LNCAP (cell line): Measurements from ENCODE around the gene UBXN7.

Experiments
- TF ChIP-seq, protein P1 (sequence below): fragments of 450-650 bp; IDR thresholded peaks from 2 replicates; pipeline ENCODE4 v1.5.1; 2017; ENCODE audit warnings: mild to moderate bottlenecking

The UBXN7 gene

DNA sequence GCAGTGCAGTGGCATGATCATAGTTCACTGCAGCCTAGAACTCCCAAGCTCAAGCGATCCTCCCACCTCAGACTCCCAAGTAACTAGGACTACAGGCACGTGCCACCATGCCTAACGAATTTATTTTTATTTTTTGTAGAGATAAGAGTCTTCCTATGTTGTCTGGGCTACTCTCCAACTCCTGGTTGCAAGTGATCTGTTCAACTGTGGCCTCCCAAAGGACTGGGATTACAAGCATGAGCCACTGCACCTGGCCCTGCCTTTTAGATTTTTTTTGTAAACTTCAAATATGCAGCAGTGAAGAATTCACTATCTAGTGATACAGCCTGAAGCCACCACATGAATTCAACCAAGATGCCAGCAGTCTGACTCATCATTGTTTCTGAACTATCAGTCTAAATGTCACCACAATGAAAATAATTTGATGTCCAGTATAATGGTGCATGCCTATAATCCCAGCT, 32.7 kb downstream of the UBXN7 start:
- TF ChIP-seq, protein P1, sequence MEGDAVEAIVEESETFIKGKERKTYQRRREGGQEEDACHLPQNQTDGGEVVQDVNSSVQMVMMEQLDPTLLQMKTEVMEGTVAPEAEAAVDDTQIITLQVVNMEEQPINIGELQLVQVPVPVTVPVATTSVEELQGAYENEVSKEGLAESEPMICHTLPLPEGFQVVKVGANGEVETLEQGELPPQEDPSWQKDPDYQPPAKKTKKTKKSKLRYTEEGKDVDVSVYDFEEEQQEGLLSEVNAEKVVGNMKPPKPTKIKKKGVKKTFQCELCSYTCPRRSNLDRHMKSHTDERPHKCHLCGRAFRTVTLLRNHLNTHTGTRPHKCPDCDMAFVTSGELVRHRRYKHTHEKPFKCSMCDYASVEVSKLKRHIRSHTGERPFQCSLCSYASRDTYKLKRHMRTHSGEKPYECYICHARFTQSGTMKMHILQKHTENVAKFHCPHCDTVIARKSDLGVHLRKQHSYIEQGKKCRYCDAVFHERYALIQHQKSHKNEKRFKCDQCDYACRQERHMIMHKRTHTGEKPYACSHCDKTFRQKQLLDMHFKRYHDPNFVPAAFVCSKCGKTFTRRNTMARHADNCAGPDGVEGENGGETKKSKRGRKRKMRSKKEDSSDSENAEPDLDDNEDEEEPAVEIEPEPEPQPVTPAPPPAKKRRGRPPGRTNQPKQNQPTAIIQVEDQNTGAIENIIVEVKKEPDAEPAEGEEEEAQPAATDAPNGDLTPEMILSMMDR: no peak

DNA sequence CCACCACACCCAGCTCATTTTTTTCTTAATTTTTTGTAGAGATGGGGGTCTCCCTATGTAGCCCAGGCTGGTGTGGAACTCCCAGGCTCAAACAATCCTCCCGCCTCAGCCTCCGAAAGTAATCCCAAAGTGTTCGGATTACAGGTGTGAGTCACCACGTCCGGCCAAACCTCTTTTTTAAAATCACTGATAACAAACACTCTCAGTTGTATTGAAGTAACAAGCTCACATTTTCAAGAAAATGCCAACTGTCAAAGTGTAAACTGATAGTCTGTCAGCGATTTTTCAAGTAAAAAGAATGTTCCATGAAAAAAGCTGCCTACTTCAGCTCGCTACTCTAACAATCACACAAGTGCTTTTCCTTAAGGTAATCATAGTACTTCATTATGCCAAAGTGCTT, 33.4 kb downstream of the UBXN7 start:
- TF ChIP-seq, protein P1: no peak

DNA sequence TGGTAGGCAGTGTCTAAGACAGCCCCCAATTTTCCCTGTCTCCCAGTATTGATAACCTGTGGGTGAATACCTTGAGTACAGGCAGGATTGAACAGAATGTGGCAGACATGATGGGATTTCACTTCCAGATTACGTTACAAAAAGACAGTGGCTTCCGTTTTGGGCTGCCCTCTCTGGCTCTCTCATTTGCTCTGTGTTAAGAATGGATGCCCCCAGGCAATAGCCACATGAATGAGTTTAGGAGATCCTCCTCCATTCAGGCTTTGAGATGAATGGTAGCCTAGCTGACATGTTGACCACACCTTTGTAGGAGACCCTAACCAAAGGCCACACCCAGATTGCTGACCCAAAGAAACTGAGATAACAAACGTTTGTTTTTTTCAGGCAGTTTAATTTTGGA, 34.3 kb downstream of the UBXN7 start:
- TF ChIP-seq, protein P1: no peak

DNA sequence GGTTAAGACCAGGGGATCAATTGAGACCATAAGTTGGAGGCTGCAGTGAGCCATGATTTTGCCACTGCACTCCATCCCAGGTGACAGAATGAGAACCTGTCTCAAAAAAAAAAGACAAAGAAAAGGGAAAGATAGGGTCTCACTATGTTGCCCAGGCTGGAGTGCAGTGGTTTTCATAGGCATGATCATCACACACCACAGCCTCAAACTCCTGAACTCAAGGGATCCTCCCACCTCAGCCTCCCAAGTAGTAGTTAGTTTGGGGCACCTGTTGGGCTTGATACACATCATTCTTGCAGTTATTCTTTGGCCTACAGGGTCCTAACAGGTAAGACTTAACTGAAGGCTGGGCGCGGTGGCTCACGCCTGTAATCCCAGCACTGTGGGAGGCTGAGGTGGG, 42.1 kb downstream of the UBXN7 start:
- TF ChIP-seq, protein P1: no peak

DNA sequence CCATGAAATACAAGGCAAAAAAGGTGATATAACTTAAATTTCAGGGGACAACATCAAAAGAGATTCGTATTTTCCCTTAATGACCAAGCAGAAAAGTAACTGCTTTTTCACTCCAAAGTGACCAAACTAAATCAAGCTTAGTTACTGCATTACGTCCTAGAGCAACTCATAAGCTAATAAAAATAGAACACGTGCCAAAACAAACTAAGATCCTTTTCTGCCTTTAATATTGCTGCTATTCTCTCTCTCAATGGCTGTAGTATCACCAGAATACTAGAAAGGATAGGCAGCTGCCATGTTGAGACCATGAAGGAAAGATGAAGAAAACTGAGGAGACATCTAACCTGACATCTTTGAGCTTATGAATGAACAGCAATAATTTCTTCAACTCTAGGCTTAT, 43.3 kb downstream of the UBXN7 start:
- TF ChIP-seq, protein P1: no peak

DNA sequence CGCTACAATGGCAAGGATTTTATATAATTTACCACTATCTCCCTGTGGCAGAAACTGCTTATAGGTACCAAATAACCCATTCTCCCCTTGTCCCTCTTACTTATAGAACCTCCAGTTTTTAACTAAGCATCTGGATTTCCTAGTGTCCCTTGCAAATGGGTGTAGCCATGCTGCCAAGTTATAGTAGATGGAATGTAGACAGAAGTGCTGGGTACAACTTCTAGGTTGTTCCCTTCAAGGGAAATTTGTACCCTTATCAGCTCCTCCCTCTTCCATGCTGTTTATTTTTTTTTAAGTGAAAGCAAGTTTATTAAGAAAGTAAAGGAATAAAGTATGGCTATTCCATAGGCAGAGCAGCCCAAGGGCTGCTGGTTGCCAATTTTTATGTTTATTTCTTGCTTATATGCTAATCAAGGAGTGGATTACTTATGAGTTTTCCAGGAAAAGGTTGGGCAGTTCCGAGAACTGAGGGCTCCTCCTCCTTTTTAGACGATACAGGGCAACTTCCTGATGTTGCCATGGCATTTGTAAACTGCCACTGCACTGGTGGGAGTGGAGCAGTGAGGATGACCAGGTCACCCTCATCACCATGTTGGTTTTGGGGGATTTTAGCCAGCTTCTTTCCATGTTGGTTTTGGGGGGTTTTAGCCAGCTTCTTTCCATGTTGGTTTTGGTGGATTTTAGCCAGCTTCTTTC, 53.9 kb downstream of the UBXN7 start:
- TF ChIP-seq, protein P1: no peak

DNA sequence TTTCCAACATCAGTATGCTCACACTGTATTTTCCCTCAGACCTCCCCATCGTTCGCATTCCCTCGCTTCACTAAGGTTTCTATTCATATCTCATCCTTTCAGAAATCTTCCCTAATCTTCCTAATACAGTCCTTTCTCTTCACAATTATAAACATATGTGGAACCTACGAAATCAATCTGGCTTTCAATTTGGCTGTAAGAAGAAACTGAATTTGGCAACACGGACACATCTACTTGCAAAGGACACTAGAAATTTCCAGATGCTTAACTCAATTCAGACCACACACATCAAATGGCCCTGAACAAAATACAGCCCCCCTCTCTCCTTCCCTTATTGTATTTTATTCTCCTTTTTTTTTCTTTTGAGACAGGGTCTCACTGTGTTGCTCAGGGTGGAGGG, 54.9 kb downstream of the UBXN7 start:
- TF ChIP-seq, protein P1: no peak

DNA sequence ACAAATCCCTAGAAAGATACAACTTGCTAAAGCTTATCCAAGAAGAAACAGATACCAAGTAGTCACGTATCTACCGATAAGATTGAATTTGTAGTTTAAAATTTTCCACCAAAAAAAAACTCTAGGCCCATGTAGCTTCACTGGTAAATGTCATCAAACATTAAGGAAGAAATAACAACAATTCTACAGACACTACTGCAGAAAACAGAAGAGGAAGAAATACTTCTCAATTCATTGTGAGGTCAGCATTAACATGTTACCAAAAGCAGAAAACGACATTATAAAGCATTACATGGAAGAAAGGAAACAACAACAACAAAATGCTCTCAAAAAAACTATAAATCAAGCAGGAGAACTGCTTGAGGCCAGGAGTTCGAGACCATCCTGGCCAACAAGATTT, 66.5 kb downstream of the UBXN7 start:
- TF ChIP-seq, protein P1: no peak
